SK-N-MC (cell line): ENCODE data around the gene KCNJ5.

Experiments
- EZH2 ChIP-seq: fragments of 200-600 bp; sonication (generic); IDR thresholded peaks from one replicate; pipeline ENCODE4 v1.6.1; 2017; ENCODE audit warnings: antibody characterized with exemption
- FOXP2 ChIP-seq: optimal IDR thresholded peaks from 2 replicates; pipeline ENCODE3; 2011; ENCODE audit warnings: mild to moderate bottlenecking, moderate library complexity; ENCODE audit not compliant: insufficient read depth; ENCODE audit errors: extremely low read length, control extremely low read depth
- POLR2AphosphoS5 ChIP-seq: IDR thresholded peaks from 2 replicates; pipeline ENCODE4 v1.6.1; 2012; ENCODE audit warnings: mild to moderate bottlenecking, low read depth, low read length, borderline replicate concordance

DNA sequence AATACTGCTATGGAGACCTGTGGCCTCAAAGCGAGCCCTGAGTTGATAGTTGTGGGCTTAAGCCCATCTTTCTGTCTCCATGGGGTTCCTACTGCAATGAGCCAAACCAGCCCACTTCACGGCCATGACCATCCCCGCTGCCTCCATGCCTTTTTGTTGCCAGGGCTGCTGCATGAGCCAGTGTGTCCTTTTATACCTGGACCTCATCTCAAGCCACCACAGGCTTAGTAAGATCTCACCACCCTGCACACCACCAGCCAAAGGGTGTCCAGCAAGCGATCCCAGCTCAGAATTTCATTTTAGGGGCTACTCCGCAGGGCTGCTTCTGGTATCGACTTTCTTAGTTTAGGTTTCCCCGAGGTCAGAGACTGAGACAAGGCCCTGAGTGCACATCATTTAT lies 43.2 kb downstream of the KCNJ5 start:
- TF ChIP-seq EZH2: no peak
- no peak for TF ChIP-seq POLR2AphosphoS5
- no peak for TF ChIP-seq FOXP2
